Muscle layer of colon (tissue), 2 donors: Measurements from ENCODE around the gene TYW1B.
"Not testable (repeated sequence)": the region's sequence is repeated elsewhere in the genome, so short reads cannot be mapped to it uniquely, and the experiment has no call there.

Source experiments
- H3K27ac ChIP-seq: one replicate; pipeline ENCODE4 v1.7.0; 2013; ENCODE audit warnings: low read depth, mild to moderate bottlenecking, low read length, moderate library complexity
- H3K27me3 ChIP-seq, 2 donors: one replicate each; pipeline ENCODE4 v1.7.0; 2013; ENCODE audit warnings: low read length in 2 of 2, mild to moderate bottlenecking in 2 of 2; ENCODE audit not compliant: insufficient read depth in 2 of 2, control insufficient read depth in 1 of 2
- H3K36me3 ChIP-seq: one replicate; pipeline ENCODE4 v1.7.0; 2013; ENCODE audit warnings: mild to moderate bottlenecking, low read length; ENCODE audit not compliant: insufficient read depth
- H3K4me1 ChIP-seq: one replicate; pipeline ENCODE4 v1.7.0; 2013; ENCODE audit warnings: mild to moderate bottlenecking, low read length; ENCODE audit not compliant: insufficient read depth
- H3K4me3 ChIP-seq, 2 donors: one replicate each; pipeline ENCODE4 v1.7.0; 2013; ENCODE audit warnings: low read length in 2 of 2, low read depth in 1 of 2, mild to moderate bottlenecking in 1 of 2, moderate library complexity in 1 of 2
- H3K9ac ChIP-seq: one replicate; pipeline ENCODE4 v1.7.0; 2013; ENCODE audit warnings: low read length
- H3K9me3 ChIP-seq: one replicate; pipeline ENCODE4 v1.7.0; 2013; ENCODE audit warnings: mild to moderate bottlenecking, low read length
- donor health status: abdominal sarcoma.
- donor health status: Adenocarcinoma of cecum.

TYW1B gene

DNA sequence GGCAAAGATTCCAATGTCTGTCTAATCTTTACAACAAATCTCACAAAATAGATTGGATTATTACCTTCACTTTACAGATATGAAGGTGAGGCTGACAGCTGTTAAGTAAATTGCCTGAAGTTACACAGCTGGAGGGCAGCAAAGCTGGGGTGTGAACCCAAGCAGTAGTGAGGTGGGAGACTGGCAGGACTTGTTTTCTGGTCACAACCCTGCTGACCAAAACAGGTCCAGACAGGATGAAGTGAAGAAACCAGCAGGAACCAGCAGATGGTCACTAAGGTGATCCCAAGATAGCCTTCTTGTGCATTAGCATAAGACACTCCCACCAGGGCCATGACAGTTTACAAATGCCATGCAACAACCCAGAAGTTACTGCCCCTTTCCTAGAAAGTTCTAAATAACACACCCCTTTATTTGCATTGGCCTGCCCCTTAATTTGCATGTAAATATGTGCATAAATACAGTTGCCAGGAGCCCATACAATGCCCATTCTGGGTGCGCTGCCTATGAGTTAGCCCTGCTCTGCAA, 195.2 kb downstream of the TYW1B start:
- not testable (repeated sequence) for H3K4me3 ChIP-seq, H3K9me3 ChIP-seq, H3K36me3 ChIP-seq, H3K9ac ChIP-seq, H3K4me1 ChIP-seq, H3K27ac ChIP-seq, H3K27me3 ChIP-seq

DNA sequence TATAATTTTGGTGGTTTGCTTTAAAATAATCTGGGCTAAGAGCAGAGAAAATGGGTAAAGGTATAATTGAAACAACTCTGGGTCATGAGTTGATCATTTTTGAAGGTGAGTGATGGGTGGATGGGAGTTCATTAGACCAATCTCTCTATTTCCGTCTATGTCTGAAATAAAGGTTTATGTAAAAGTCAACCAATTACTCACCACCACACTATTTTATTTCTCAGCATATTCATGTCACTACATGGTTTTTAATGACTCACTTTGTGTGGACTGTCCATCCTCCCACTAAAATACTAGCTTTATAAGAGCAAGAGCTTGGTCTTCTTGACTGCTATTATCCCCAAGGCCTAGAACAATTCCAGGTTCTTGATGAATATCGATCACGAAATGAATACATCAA, 199.6 kb downstream of the TYW1B start:
- not testable (repeated sequence) for H3K36me3 ChIP-seq, H3K4me1 ChIP-seq, H3K4me3 ChIP-seq, H3K27me3 ChIP-seq, H3K9ac ChIP-seq, H3K9me3 ChIP-seq, H3K27ac ChIP-seq

GRCh38 chr7:72626428-72627011, 201.5 kb downstream of the TYW1B start:
- not testable (repeated sequence) for H3K4me3 ChIP-seq, H3K9me3 ChIP-seq, H3K4me1 ChIP-seq, H3K9ac ChIP-seq, H3K27me3 ChIP-seq, H3K36me3 ChIP-seq, H3K27ac ChIP-seq

- H3K4me3 ChIP-seq, H3K9me3 ChIP-seq, H3K27me3 ChIP-seq, H3K27ac ChIP-seq, H3K4me1 ChIP-seq, H3K36me3 ChIP-seq, H3K9ac ChIP-seq: not testable (repeated sequence)
Observed at GRCh38 chr7:72625721-72626423, 202.1 kb downstream of the TYW1B start.

- H3K4me3 ChIP-seq = no peak overlapping the region
- no peaks in the 10 kb centered on the region for H3K27me3 ChIP-seq
- no peak overlapping the region for H3K9ac ChIP-seq
- no peaks in the 10 kb centered on the region for H3K9me3 ChIP-seq
- H3K36me3 ChIP-seq = no peaks in the 10 kb centered on the region
- H3K4me1 ChIP-seq = no peaks in the 10 kb centered on the region
- no peak overlapping the region for H3K27ac ChIP-seq
Observed at GRCh38 chr7:72622532-72622931, 205.5 kb downstream of the TYW1B start.

DNA sequence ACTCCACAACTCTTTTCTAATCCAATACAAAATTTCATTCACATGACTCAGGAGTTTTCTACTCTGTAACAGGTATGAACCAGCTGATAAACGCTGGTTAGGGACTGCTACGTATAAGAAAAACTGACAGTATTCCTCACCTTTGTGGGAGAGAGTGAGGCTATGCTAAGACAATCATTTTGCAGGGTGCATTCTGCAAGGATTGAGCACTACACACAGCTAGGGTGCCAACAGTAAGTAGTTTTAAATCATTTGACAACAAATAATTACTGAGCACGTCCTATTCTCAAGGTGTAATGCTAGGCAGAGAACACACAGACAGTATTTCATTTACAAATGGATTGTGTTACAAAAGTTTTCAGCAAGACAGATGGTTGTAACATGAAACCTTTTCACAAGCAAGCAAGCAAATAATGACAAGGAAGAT, 206.2 kb downstream of the TYW1B start:
- not testable (repeated sequence) for H3K27ac ChIP-seq, H3K36me3 ChIP-seq

DNA sequence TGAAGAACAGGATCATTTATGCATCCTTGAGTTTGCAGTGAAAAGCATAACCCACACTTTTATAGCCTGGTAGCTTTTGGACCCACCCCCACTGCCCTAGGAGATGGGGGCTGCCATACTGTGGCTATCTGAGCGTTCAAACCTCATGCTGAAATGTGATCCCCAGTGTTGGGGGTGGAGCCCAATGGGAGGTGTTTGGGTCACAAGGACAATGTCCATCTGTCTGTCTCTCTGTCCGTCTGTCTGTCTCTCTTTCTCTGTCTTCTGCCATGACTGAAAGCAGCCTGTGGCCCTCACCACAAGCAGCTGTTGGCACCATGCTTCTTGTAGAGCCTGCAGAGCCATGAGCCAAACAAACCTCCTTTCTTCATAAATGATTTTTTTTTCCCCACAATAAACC, 207.1 kb downstream of the TYW1B start:
- not testable (repeated sequence) for H3K4me3 ChIP-seq, H3K27ac ChIP-seq, H3K4me1 ChIP-seq, H3K9me3 ChIP-seq, H3K9ac ChIP-seq, H3K36me3 ChIP-seq, H3K27me3 ChIP-seq

More for the DNA sequence above, 206.2 kb downstream of the TYW1B start:
- H3K4me3 ChIP-seq, H3K4me1 ChIP-seq, H3K9me3 ChIP-seq, H3K27me3 ChIP-seq, H3K9ac ChIP-seq: not testable (repeated sequence)

DNA sequence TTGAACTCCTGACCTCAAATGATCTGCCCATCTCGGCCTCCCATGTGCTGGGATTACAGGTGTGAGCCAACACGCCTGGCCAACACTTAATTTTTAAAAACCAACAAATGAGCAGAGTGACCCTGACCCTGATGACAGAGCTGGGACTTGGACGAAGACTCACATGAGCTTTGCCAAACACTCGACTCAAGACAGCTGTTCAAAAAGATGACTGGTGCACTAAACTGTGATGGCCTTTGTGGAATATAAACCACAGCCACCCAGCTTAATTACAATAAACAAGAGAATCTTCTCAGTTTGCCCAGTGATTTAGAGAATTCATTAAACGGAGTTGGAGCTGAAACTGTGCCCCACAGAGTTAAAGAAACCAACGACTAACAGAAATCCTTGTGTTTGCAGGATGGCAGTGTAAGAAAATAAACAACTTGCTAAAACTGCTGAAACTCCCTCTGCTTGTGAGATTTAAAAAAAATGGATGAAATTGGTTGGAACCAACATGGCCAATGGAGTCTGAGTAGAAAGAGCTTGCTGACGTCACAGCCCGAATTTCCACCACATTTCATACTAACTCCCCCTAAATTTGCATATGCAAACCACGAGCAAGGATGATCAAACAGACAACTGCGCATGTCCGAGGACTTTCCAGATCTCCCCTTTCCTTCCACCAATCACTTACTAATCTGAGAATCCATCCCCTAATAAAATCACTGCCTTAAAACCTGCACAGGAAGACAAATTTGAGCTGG, 209.4 kb downstream of the TYW1B start:
- not testable (repeated sequence) for H3K36me3 ChIP-seq, H3K9me3 ChIP-seq, H3K27me3 ChIP-seq, H3K27ac ChIP-seq, H3K4me1 ChIP-seq, H3K9ac ChIP-seq, H3K4me3 ChIP-seq

DNA sequence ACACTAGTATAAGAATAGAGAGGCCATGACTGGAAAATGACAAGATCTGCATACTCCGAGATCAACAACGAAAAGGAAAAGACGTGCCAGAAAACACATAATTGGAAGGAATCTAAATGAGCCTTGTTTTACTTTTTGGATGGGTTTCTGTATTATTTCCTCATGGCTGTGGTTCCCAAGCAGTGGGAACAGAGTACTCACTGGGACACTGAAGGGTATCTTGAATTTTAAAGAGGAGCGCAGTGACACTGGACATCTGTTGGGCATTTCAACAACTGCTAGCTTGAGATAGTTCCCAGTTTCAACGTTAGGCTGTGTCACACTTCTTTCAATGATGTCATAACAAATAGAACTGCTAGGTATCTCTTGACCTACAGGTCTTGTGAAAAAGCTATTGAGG, 218.2 kb downstream of the TYW1B start:
- not testable (repeated sequence) for H3K9ac ChIP-seq, H3K4me1 ChIP-seq, H3K27ac ChIP-seq, H3K27me3 ChIP-seq, H3K36me3 ChIP-seq, H3K4me3 ChIP-seq, H3K9me3 ChIP-seq

GRCh38 chr7:72607988-72608387, 220.0 kb downstream of the TYW1B start:
- H3K9ac ChIP-seq, H3K4me1 ChIP-seq, H3K27ac ChIP-seq, H3K9me3 ChIP-seq, H3K27me3 ChIP-seq, H3K4me3 ChIP-seq, H3K36me3 ChIP-seq: not testable (repeated sequence)

- not testable (repeated sequence) for H3K36me3 ChIP-seq, H3K9me3 ChIP-seq, H3K27ac ChIP-seq
Observed at GRCh38 chr7:72605863-72606431, 222.1 kb downstream of the TYW1B start.

More at GRCh38 chr7:72605863-72606431, 222.1 kb downstream of the TYW1B start:
- H3K4me3 ChIP-seq, H3K27me3 ChIP-seq, H3K4me1 ChIP-seq, H3K9ac ChIP-seq: not testable (repeated sequence)
